ENCODE measurements around the gene DKKL1.

DKKL1 gene

GRCh38 chr19:49422407-49423070 is 58.9 kb downstream of the DKKL1 start:
- peak; percentile 79 for DNase-seq

DNA sequence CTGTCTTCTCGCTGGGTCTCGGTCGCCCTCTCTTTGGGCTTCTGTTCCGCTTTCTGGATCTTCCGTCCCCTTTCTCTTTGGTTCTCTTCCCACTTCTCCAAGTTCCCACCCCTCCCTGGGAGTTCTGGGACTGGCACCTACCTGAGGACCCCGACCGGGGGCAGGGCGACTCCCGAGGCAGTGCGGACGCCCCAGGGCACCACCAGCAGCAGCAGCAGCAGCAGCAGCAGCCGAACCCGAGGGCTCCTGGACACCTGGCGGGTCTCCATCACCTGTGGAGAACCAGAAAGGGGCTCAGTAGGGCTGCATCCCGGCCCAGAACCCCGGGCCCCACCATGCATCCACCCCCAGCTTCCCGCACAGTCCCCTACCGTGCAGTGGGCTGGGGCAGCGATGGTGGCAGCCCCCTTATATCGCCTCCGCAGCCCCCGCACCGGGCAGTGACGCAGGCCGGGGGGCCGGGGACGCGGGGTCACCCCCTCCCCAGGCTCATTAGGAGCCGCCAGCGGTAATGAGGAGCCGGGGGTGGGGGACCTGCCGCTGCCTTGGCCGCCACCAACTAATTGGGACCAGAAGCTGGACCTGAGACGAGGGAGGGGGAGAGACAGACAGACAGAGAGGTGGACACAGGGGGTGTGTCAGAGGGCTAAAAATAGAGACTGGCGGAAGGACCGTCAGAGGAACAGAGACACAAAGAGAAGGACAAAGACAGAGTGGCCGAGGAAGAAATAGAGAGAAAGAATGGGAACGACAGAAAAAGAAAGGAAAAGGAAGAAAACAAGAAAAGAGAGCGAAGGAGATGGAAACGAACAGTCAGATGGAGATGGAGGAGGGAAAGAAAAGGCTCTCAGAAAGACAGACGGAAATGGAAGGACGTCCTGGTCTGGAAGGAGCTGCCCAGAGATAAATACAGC is 59.7 kb downstream of the DKKL1 start, which contains the start of gene PTH2:
TSS of gene PTH2 (minus strand) at position 371 of the 914 bp plus-strand sequence. CDS start at position 269, 102 bp downstream.
- no peak for DNase-seq

GRCh38 chr19:49423985-49424303 is 60.3 kb downstream of the DKKL1 start:
- no peak for DNase-seq

Measured in activated CD8-positive, alpha-beta memory T cell treated with anti-CD3 and anti-CD28 coated beads, Interleukin-2, amount 50 U/mL, for 48 hours (primary cell).